H7 (cell line): ENCODE measurements around the gene SPINK2. TPM values are rescaled to one million over a fixed set of nuclear protein-coding genes. Genes with fewer than 3 reads are reported as not detected.
A peak's percentile ranks its signal among the peaks of the same experiment; 100 is the strongest.

Source experiments
- DNase-seq: peaks from one replicate; pipeline ENCODE4 v3.0.0; 2012
- H3K27me3 ChIP-seq: 2 replicates; pipeline ENCODE4 v1.6.0; 2011; ENCODE audit warnings: mild to moderate bottlenecking, low read length; ENCODE audit not compliant: control insufficient read depth, insufficient read depth
- H3K36me3 ChIP-seq: replicated peaks from 2 replicates; pipeline ENCODE4 v1.5.1; 2011; ENCODE audit warnings: low read length; ENCODE audit not compliant: control insufficient read depth, insufficient read depth
- H3K4me3 ChIP-seq: 2 replicates; pipeline ENCODE4 v1.5.1; 2011; ENCODE audit warnings: low read depth, mild to moderate bottlenecking, control low read depth, low read length, moderate library complexity; ENCODE audit not compliant: insufficient read depth
- total RNA-seq: library from RNA; depleted of rRNA; stranded (reverse); fragments of >200 nt; shearing (Covaris generic); gene quantifications from 2 replicates; pipeline ENCODE4 v1.2.3, GENCODE V29; 2014; rRNA removed

The SPINK2 gene
- total RNA-seq: 1.3 and 4.5 TPM in 2 replicates

GRCh38 chr4:56821381-56822243, at the start of gene SPINK2:
TSS of gene SPINK2 (minus strand) at chr4:56821701. CDS start at chr4:56821662, 39 bp downstream.
- Histone ChIP-seq H3K27me3 (peaks cover 16% of the 10 kb centered on the region), H3K36me3 (no peaks in the 10 kb centered on the region), H3K4me3 (peak within 1 kb of the TSS; percentile 55)
- peak; percentile 95 for DNase-seq

GRCh38 chr4:56870946-56871345, 49.4 kb upstream of the SPINK2 start:
- Histone ChIP-seq H3K27me3 (no peaks in the 10 kb centered on the region), H3K36me3 (no peaks in the 10 kb centered on the region), H3K4me3 (no peak overlapping the region)
- no peak for DNase-seq

DNA sequence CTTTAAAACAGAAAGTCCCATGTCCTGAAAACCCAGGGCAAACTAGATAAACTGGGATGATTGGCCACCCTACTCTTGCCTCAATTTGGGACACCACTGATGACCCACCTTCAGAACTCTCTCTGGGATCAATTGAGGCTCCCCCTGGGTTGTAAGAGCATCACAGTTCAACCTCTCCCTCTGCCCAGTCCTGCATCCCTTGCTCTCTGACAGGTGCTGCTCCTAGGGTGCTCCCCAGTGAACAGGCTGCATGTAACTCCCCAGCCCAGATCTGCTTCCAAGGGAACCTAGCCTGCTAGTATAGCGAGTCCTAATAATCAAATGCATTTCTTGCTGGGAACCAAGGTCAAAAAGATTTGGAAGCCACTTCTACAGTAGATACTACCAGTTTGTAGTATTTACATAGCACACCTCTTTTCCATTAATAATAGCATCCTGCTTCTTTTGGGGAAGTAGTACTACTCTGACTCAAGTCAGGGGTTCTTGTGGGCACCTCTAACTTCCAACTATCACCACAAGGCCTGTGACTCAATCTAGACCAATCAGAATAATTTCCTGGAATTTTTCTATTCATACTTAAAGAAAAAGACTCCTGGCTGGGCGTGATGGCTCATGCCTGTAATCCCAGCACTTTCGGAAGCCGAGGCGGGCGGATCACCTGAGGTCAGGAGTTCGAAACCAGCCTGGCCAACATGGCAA, 42.1 kb upstream of the SPINK2 start:
- Histone ChIP-seq H3K27me3 (no peaks in the 10 kb centered on the region), H3K36me3 (no peaks in the 10 kb centered on the region), H3K4me3 (no peak overlapping the region)
- DNase-seq: no peak

DNA sequence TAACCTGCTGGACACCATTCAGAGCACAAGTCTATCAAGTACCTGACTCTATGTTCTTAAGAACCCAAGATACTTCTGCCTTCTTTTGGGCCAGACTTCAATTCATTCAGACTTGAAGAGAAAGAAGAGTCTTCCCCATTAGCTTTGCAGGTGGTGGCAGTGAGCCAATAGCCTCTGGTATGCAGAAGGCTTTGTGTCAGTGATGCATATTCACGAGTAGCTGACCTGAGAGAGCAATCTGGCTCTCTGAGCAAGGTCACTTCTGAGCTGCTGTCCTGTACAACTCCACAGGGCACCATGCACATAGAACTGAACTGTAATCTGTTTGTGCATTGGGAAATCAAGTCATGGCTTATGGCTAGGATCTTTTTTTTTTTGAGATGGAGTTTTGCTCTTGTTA, 39.9 kb upstream of the SPINK2 start:
- H3K4me3 ChIP-seq: no peak overlapping the region
- no peaks in the 10 kb centered on the region for H3K36me3 ChIP-seq
- peak; percentile 55 for DNase-seq
- H3K27me3 ChIP-seq: no peaks in the 10 kb centered on the region; the same call in 1 of the 2 replicates

GRCh38 chr4:56860781-56861180, 39.3 kb upstream of the SPINK2 start:
- H3K27me3 ChIP-seq: no peaks in the 10 kb centered on the region; the same call in 1 of the 2 replicates
- DNase-seq: no peak
- no peak overlapping the region for H3K4me3 ChIP-seq
- no peaks in the 10 kb centered on the region for H3K36me3 ChIP-seq

- no peaks in the 10 kb centered on the region for H3K36me3 ChIP-seq
- no peak for DNase-seq
- no peak overlapping the region for H3K4me3 ChIP-seq
- no peaks in the 10 kb centered on the region; the same call in 1 of the 2 replicates for H3K27me3 ChIP-seq
These were observed 38.3 kb upstream of the SPINK2 start for GRCh38 chr4:56859841-56860240.

DNA sequence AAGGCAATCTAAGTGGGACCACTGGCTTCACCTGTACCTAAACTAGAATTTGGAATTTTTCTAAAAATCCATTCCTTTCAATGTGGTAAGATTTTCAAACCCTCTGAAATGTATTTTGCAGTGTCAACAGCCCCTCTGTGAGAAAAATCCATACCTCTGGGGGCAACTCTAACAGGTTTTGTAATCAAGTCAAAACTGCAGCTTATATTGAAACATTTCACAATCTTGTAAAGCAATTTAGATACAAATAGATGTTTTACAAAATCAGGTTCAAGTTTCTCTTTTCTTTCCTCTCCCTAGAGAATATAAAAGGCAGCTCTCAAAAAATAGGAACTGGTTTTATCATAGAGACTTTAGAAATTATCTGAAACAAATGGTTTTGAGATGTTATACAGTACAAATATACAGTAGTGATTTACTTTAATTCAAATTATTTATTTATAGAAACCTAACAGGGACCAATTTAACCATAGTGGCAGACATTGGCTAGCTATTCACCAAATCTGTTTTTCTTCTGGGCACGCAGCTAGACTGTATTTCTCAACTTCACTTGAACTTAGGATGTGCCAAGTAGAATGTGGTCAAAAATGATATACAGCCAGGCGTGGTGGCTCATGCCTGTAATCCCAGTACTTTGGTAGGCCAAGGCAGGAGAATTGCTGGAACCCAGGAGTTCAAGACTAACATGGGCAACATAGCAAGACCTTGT, 36.3 kb upstream of the SPINK2 start:
- DNase-seq: no peak
- Histone ChIP-seq H3K36me3 (no peaks in the 10 kb centered on the region), H3K27me3 (no peaks in the 10 kb centered on the region; the same call in 1 of the 2 replicates), H3K4me3 (no peak overlapping the region)

GRCh38 chr4:56856656-56857055, 35.2 kb upstream of the SPINK2 start:
- Histone ChIP-seq H3K27me3 (no peaks in the 10 kb centered on the region; the same call in 1 of the 2 replicates), H3K36me3 (no peaks in the 10 kb centered on the region), H3K4me3 (no peak overlapping the region)
- DNase-seq: no peak

DNA sequence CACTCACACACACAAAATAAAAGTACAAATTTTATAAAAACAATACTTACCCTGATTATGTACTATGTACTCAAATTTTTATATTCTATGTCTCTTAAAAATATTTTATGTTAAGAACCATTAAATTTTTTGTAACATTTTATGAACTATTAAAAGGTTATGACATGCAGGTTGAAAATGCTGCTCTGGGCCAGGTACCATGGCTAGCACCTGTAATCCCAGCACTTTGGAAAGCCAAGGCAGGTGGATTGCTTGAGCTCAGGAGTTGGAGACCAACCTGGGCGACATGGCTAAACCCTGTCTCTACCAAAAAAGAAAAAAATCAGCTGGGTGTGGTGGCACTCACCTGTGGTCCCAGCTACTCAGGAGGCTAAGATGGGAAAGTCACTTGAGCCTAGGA, 29.4 kb upstream of the SPINK2 start:
- Histone ChIP-seq H3K4me3 (no peak overlapping the region), H3K27me3 (peaks cover 20% of the 10 kb centered on the region), H3K36me3 (no peaks in the 10 kb centered on the region)
- no peak for DNase-seq

DNA sequence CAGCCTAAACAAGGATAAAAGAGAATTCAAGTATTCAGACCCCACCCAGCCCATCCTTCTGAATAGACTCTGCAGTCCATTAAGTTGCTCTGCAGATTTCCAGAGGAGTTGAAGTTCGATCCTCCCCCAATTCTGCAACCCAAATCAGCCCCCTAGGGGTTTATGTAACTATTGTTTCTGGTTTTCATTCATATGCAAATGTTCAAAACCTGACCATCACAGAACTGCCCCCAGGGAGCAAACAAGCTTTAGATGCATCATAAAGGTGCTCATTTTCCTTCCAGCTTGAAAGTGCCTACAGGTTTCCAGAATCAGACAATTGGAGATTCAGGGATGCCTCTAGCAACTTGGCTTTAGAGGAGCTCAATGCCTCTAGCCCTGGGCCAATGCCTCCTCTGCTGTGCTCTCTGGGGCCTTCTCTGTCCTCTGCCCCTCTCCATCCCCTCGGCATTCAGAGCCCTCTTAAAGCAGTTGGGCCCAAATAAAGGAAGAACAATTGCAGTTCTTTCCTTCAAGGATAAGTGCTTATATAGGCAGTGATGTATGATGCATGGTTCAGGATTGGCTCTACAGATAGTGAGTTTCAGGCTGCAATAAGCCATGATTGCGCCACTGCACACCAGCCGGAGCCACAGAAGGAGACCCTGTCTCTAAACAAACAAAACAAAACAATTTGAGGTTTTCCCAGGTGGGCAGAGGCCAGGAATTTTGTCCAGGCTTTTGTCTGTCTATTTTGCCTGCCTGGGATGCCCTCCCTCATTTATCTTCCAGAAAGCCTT, 23.5 kb upstream of the SPINK2 start:
- Histone ChIP-seq H3K27me3 (peaks cover 50% of the 10 kb centered on the region), H3K36me3 (no peaks in the 10 kb centered on the region), H3K4me3 (no peak overlapping the region)
- peak; percentile 81 for DNase-seq

- no peaks in the 10 kb centered on the region for H3K36me3 ChIP-seq
- peak; percentile 64 for DNase-seq
- H3K4me3 ChIP-seq: no peak overlapping the region
- H3K27me3 ChIP-seq: peaks cover 47% of the 10 kb centered on the region
These were observed 22.0 kb upstream of the SPINK2 start for GRCh38 chr4:56843421-56843899.

DNA sequence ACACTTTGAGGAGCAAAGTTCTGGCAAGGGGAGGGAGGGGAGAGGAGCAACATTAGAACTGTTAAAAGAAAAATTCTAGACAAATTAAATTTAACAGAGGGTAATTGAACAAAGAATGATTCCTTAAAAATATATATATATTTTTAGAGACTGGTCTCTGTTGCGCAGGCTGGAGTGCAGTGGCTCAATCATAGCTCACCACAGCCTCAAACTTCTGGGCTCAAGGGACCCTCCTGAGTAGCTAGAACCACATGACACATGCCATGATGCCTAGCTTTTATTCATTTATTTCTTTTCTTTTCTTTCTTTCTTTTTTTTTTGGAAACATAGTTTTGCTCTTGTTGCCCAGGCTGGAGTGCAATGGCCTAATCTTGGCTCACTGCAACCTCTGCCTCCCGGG, 19.1 kb upstream of the SPINK2 start:
- DNase-seq: no peak
- H3K36me3 ChIP-seq: no peaks in the 10 kb centered on the region
- no peak overlapping the region for H3K4me3 ChIP-seq
- H3K27me3 ChIP-seq: peaks cover 28% of the 10 kb centered on the region

GRCh38 chr4:56828784-56829535, 7.5 kb upstream of the SPINK2 start:
- Histone ChIP-seq H3K4me3 (no peak overlapping the region), H3K36me3 (no peaks in the 10 kb centered on the region), H3K27me3 (no peaks in the 10 kb centered on the region)
- DNase-seq: no peak
